ENCODE results near the gene MCF2L2.

GRCh38 chr3:183338520-183338919 is 89.9 kb downstream of the MCF2L2 start:
- TF ChIP-seq CTCF (IDR thresholded peaks at IDR 0.05), result no peak
- no peak for TF ChIP-seq ZFX (IDR thresholded peaks at IDR 0.05; ENCODE audit: borderline replicate concordance)

All from 22Rv1 (cell line).